ENCODE data around the gene GPX2. TPM values are rescaled to one million over a fixed set of nuclear protein-coding genes. Genes with fewer than 3 reads are reported as not detected.

The GPX2 gene
- 1 to 10 TPM in 1 of 4 donors, not detected in 3; 1.9 TPM for total RNA-seq
- polyA plus RNA-seq = 1,000 to 10,000 TPM in 1 of 3 donors, 100 to 1,000 TPM in 2; 336 to 1,392 (median 412) TPM

- no peaks in the 10 kb centered on the region for H3K27me3 ChIP-seq
- WGBS, 2 donors = 21 to 76% methylated on average over 13 of the region's 13 CpGs
- H3K4me1 ChIP-seq = peaks cover 0 to under 1% (median 0%) of the 10 kb centered on the region in 4 donors
- H3K27ac ChIP-seq = no peak within 1 kb of the TSS
- H3K9me3 ChIP-seq = no peaks in the 10 kb centered on the region
- peak in 1 of 2 donors; percentile 47 for TF ChIP-seq POLR2A (IDR thresholded peaks at IDR 0.05)
- no peak for TF ChIP-seq POLR2AphosphoS5 (IDR thresholded peaks at IDR 0.05)
- no peak for DNase-seq
- H3K4me3 ChIP-seq = no peak within 1 kb of the TSS
- intact Hi-C loops (cut with DNase I) = no loop called here
- H3K36me3 ChIP-seq = peaks cover 0 to 35% (median 4%) of the 10 kb centered on the region in 4 donors
These were observed at the start of gene GPX2 for GRCh38 chr14:64942531-64943111. Gene GPX2 (minus strand): TSS chr14:64942745. CDS start chr14:64942726, 19 bp downstream.

GRCh38 chr14:64990939-64991338 is 48.4 kb upstream of the GPX2 start:
- Histone ChIP-seq H3K4me3 (no peak overlapping the region), H3K9me3 (no peaks in the 10 kb centered on the region), H3K27ac (no peak overlapping the region), H3K27me3 (no peaks in the 10 kb centered on the region), H3K36me3 (no peaks in the 10 kb centered on the region), H3K4me1 (peaks cover 0 to 18% (median 11%) of the 10 kb centered on the region in 4 donors)
- TF ChIP-seq EP300 (IDR thresholded peaks at IDR 0.05) (no peak), POLR2A (IDR thresholded peaks at IDR 0.05) (no peak), POLR2AphosphoS5 (IDR thresholded peaks at IDR 0.05) (no peak), CTCF (IDR thresholded peaks at IDR 0.05) (no peak)
- intact Hi-C loops (cut with DNase I) = no loop called here
- WGBS, 2 donors = 92 to 95% methylated on average over 4 of the region's 4 CpGs
- no peak for DNase-seq

GRCh38 chr14:64990296-64990695 is 47.8 kb upstream of the GPX2 start:
- 54 to 86% methylated on average over 3 of the region's 3 CpGs for WGBS, 2 donors
- Histone ChIP-seq H3K27ac (no peak overlapping the region), H3K27me3 (no peaks in the 10 kb centered on the region), H3K4me3 (no peak overlapping the region), H3K36me3 (no peaks in the 10 kb centered on the region), H3K4me1 (peaks cover 0 to 18% (median 11%) of the 10 kb centered on the region in 4 donors), H3K9me3 (no peaks in the 10 kb centered on the region)
- no peak for DNase-seq
- TF ChIP-seq EP300 (IDR thresholded peaks at IDR 0.05) (no peak), POLR2AphosphoS5 (IDR thresholded peaks at IDR 0.05) (no peak), POLR2A (IDR thresholded peaks at IDR 0.05) (no peak), CTCF (IDR thresholded peaks at IDR 0.05) (no peak)
- intact Hi-C loops (cut with DNase I) = no loop called here

GRCh38 chr14:64987438-64987767 is 44.9 kb upstream of the GPX2 start:
- Histone ChIP-seq H3K4me3 (peak overlapping the region; percentile 63 to 84 (median 67)), H3K27me3 (no peaks in the 10 kb centered on the region), H3K4me1 (peaks cover 0 to 22% (median 15%) of the 10 kb centered on the region in 4 donors), H3K36me3 (no peaks in the 10 kb centered on the region), H3K9me3 (no peaks in the 10 kb centered on the region), H3K27ac (peak overlapping the region; percentile 82 to 90 (median 88))
- 1% methylated on average over 8 of the region's 8 CpGs for WGBS, 2 donors
- intact Hi-C loops (cut with DNase I) = loop anchor here (1.0 to 5.0 kb wide), 4 partner anchors 75 to 840 kb away; partner anchors contain the start of genes CHURC1 and MAX
- no peak for DNase-seq
- TF ChIP-seq CTCF (IDR thresholded peaks at IDR 0.05) = no peak
- TF ChIP-seq EP300 (IDR thresholded peaks at IDR 0.05) = no peak

GRCh38 chr14:64986648-64987437 is 44.3 kb upstream of the GPX2 start, which contains the start of gene FNTB:
Gene FNTB (plus strand): TSS chr14:64986895. CDS start chr14:64986954, 59 bp downstream.
- 0% methylated on average over 65 of the region's 65 CpGs for WGBS, 2 donors
- peak; percentile 97 for DNase-seq
- H3K9me3 ChIP-seq = no peaks in the 10 kb centered on the region
- H3K4me3 ChIP-seq = peak within 1 kb of the TSS; percentile 63 to 84 (median 67)
- peak within 1 kb of the TSS; percentile 82 to 90 (median 88) for H3K27ac ChIP-seq
- H3K36me3 ChIP-seq = no peaks in the 10 kb centered on the region
- peaks cover 0 to 22% (median 15%) of the 10 kb centered on the region in 4 donors for H3K4me1 ChIP-seq
- TF ChIP-seq CTCF (IDR thresholded peaks at IDR 0.05) (peak; percentile 55 to 80 (median 66)), EP300 (IDR thresholded peaks at IDR 0.05) (no peak), POLR2AphosphoS5 (IDR thresholded peaks at IDR 0.05) (peak; percentile 63 to 79 (median 74))
- intact Hi-C loops (cut with DNase I) = loop anchor here (1.0 to 5.0 kb wide), 4 partner anchors 75 to 840 kb away; partner anchors contain the start of genes CHURC1 and MAX
- no peaks in the 10 kb centered on the region for H3K27me3 ChIP-seq
